ENCODE measurements around the gene MEMO1. TPM values are rescaled to one million over a fixed set of nuclear protein-coding genes. Genes with fewer than 3 reads are reported as not detected.
"Not testable (repeated sequence)": the region's sequence is repeated elsewhere in the genome, so short reads cannot be mapped to it uniquely, and the experiment has no call there.

The MEMO1 gene
- total and polyA plus RNA-seq, 5 donors: 33.0 to 39.7 (median 37.0) TPM

GRCh38 chr2:31865215-31865614, 145.6 kb downstream of the MEMO1 start:
- Histone ChIP-seq H3K4me1 (ENCODE audit: control insufficient read depth, insufficient read depth, low read length) (no peaks in the 10 kb centered on the region), H3K9me3 (ENCODE audit: control insufficient read depth, low read length) (no peaks in the 10 kb centered on the region), H3K4me3 (ENCODE audit: low read length) (no peak overlapping the region), H3K27ac (ENCODE audit: low read length) (no peak overlapping the region), H3K27me3 (ENCODE audit: control insufficient read depth, insufficient read depth) (no peaks in the 10 kb centered on the region)
- intact Hi-C loops (cut with DNase I): no loop called here
- ATAC-seq: no peak
- no peak for DNase-seq

GRCh38 chr2:31863867-31864266, 146.9 kb downstream of the MEMO1 start:
- no peak overlapping the region for H3K27ac ChIP-seq (ENCODE audit: low read length)
- no peaks in the 10 kb centered on the region for H3K27me3 ChIP-seq (ENCODE audit: control insufficient read depth, insufficient read depth)
- H3K9me3 ChIP-seq (ENCODE audit: control insufficient read depth, low read length): no peaks in the 10 kb centered on the region
- intact Hi-C loops (cut with DNase I): no loop called here
- 97% methylated on average over 3 of the region's 3 CpGs for WGBS
- no peak for DNase-seq
- no peak overlapping the region for H3K4me3 ChIP-seq (ENCODE audit: low read length)
- ATAC-seq: no peak
- no peaks in the 10 kb centered on the region for H3K4me1 ChIP-seq (ENCODE audit: control insufficient read depth, insufficient read depth, low read length)

- 93% methylated on average over 9 of the region's 9 CpGs for WGBS
- H3K9me3 ChIP-seq (ENCODE audit: control insufficient read depth, low read length); H3K27me3 ChIP-seq (ENCODE audit: control insufficient read depth, insufficient read depth); DNase-seq; H3K27ac ChIP-seq (ENCODE audit: low read length); ATAC-seq; H3K4me3 ChIP-seq (ENCODE audit: low read length); H3K4me1 ChIP-seq (ENCODE audit: control insufficient read depth, insufficient read depth, low read length); intact Hi-C loops (cut with DNase I): not testable (repeated sequence)
These were observed 147.7 kb downstream of the MEMO1 start for GRCh38 chr2:31863015-31863656.

DNA sequence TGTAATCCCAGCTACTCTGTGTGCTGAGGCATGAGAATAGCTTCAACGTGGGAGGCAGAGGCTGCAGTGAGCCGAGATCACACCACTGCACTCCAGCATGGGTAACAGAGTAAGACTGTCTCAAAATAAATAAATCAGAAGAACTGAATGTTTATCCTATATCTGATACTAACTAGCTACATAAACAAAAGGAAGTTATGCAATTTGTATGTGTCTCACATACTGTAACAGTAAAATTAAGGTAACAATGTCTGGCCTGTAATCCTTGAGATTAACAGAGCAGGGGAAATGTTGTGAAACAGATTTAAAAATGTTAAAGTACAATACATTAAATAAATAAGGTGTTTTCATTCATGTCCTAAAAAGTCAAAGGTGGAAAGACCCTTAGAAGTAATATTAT, 150.8 kb downstream of the MEMO1 start:
- 86% methylated on average over 2 of the region's 2 CpGs for WGBS
- no peak overlapping the region for H3K27ac ChIP-seq (ENCODE audit: low read length)
- no peaks in the 10 kb centered on the region for H3K27me3 ChIP-seq (ENCODE audit: control insufficient read depth, insufficient read depth)
- DNase-seq (no peak), ATAC-seq (no peak)
- H3K4me1 ChIP-seq (ENCODE audit: control insufficient read depth, insufficient read depth, low read length): no peaks in the 10 kb centered on the region
- H3K9me3 ChIP-seq (ENCODE audit: control insufficient read depth, low read length): no peaks in the 10 kb centered on the region
- intact Hi-C loops (cut with DNase I): no loop called here
- H3K4me3 ChIP-seq (ENCODE audit: low read length): no peak overlapping the region

DNA sequence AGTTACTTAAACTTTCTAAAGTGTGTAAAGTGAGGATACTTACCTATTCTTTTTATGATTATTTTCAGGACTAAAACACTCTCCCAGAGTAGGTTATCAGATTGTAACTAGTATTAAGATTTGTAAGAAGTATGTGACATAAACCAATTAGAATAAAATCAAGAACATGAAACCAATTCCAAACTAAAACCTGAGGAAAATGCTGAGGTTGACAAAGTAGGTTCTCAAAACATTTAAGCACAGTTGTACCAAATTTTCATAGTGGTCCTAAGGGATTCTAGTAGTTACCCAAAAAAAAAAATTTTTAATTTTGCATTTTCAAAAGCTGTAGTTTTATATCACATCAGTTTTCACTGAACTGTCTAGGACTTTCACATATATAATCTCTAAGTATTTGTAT, 157.3 kb downstream of the MEMO1 start:
- Histone ChIP-seq H3K9me3 (ENCODE audit: control insufficient read depth, low read length) (no peaks in the 10 kb centered on the region), H3K4me1 (ENCODE audit: control insufficient read depth, insufficient read depth, low read length) (no peaks in the 10 kb centered on the region), H3K4me3 (ENCODE audit: low read length) (no peak overlapping the region), H3K27me3 (ENCODE audit: control insufficient read depth, insufficient read depth) (no peaks in the 10 kb centered on the region), H3K27ac (ENCODE audit: low read length) (no peak overlapping the region)
- intact Hi-C loops (cut with DNase I): no loop called here
- DNase-seq (no peak), ATAC-seq (no peak)

DNA sequence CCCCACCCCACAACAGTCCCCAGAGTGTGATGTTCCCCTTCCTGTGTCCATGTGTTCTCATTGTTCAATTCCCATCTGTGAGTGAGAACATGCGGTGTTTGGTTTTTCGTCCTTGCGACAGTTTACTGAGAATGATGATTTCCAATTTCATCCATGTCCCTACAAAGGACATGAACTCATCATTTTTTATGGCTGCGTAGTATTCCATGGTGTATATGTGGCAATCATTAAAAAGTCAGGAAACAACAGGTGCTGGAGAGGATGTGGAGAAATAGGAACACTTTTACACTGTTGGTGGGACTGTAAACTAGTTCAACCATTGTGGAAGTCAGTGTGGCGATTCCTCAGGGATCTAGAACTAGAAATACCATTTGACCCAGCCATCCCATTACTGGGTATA, 168.7 kb downstream of the MEMO1 start:
- intact Hi-C loops (cut with DNase I); H3K27ac ChIP-seq (ENCODE audit: low read length); H3K4me1 ChIP-seq (ENCODE audit: control insufficient read depth, insufficient read depth, low read length); ATAC-seq; H3K27me3 ChIP-seq (ENCODE audit: control insufficient read depth, insufficient read depth); H3K4me3 ChIP-seq (ENCODE audit: low read length); DNase-seq; H3K9me3 ChIP-seq (ENCODE audit: control insufficient read depth, low read length): not testable (repeated sequence)
- WGBS: 94% methylated on average over 4 of the region's 5 CpGs

- no peaks in the 10 kb centered on the region for H3K27me3 ChIP-seq (ENCODE audit: control insufficient read depth, insufficient read depth)
- H3K4me1 ChIP-seq (ENCODE audit: control insufficient read depth, insufficient read depth, low read length): no peaks in the 10 kb centered on the region
- DNase-seq (no peak), ATAC-seq (no peak)
- intact Hi-C loops (cut with DNase I): no loop called here
- no peak overlapping the region for H3K4me3 ChIP-seq (ENCODE audit: low read length)
- 62% methylated on average over 1 of the region's 1 CpG for WGBS
- H3K27ac ChIP-seq (ENCODE audit: low read length): no peak overlapping the region
- H3K9me3 ChIP-seq (ENCODE audit: control insufficient read depth, low read length): no peaks in the 10 kb centered on the region
These were observed 175.4 kb downstream of the MEMO1 start for GRCh38 chr2:31835450-31835849.

DNA sequence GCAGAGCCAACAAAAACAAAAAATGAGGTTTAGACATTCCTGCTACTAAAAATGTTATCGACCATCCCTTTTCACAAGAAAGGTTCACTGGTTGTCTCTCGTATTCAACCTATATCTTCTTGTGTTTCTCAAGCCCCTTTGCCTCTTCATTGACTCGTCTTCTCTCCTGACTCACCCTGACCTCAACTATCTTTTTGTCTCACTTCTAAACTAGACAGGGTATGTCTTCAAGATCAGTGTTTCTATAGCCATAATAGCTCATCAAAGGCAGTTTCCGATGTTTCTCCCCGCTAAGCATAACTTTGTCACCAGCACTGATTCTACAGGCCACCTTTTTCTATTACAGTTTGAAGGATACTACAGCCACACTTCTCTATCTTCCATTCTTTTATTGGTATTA, 178.4 kb downstream of the MEMO1 start:
- DNase-seq (no peak), ATAC-seq (no peak)
- 92% methylated on average over 5 of the region's 5 CpGs for WGBS
- Histone ChIP-seq H3K4me1 (ENCODE audit: control insufficient read depth, insufficient read depth, low read length) (no peaks in the 10 kb centered on the region), H3K27me3 (ENCODE audit: control insufficient read depth, insufficient read depth) (no peaks in the 10 kb centered on the region), H3K4me3 (ENCODE audit: low read length) (no peak overlapping the region), H3K27ac (ENCODE audit: low read length) (no peak overlapping the region), H3K9me3 (ENCODE audit: control insufficient read depth, low read length) (no peaks in the 10 kb centered on the region)
- intact Hi-C loops (cut with DNase I): no loop called here

GRCh38 chr2:31831585-31831984, 179.2 kb downstream of the MEMO1 start:
- WGBS: 96% methylated on average over 2 of the region's 2 CpGs
- no peak for DNase-seq
- intact Hi-C loops (cut with DNase I): no loop called here

DNA sequence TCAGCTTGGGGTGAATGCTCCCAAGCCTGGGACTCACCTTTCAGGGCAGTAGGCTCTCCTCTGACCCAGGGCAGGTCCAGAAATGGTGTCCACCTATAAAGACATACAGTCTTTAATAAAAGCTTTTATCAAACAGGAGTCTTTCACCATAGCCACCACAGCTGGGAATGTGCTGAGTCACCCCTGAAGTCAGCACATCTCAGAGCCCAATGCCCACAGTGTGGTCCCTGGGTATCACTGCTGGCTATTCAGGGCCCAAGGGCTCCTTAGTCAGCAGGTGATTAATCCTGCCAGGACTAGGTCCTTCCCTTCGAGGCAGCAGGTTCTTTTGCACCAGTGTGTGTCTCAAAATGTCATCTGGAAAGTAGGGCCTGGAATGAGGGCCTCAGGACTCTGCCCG, 181.9 kb downstream of the MEMO1 start:
- 79% methylated on average over 2 of the region's 2 CpGs for WGBS
- ATAC-seq: no peak
- intact Hi-C loops (cut with DNase I): no loop called here

More at GRCh38 chr2:31831585-31831984, 179.2 kb downstream of the MEMO1 start:
- Histone ChIP-seq H3K9me3 (ENCODE audit: control insufficient read depth, low read length) (no peaks in the 10 kb centered on the region), H3K27me3 (ENCODE audit: control insufficient read depth, insufficient read depth) (no peaks in the 10 kb centered on the region), H3K4me3 (ENCODE audit: low read length) (no peak overlapping the region), H3K4me1 (ENCODE audit: control insufficient read depth, insufficient read depth, low read length) (no peaks in the 10 kb centered on the region), H3K27ac (ENCODE audit: low read length) (no peak overlapping the region)
- ATAC-seq: no peak

DNA sequence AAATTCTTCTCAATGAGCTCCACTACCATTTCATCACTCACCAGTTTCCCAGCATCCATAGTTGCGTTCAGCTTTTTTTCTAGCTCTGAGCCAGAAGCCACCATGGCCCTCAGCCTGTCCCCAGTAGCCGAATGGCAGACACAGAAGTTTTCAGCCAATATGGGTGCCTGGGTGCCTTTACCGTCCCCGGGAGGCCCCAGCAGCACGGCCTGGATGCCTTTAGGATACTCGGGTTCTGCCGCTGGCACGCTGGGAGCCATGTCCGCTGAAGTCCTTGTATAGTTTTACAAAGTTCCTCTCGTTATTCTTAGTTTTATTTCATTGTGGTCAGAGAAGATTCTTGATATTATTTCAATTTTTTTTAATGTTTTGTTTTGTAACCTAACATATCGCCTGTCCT, 187.2 kb downstream of the MEMO1 start:
- Histone ChIP-seq H3K27ac (ENCODE audit: low read length) (no peak overlapping the region), H3K4me3 (ENCODE audit: low read length) (no peak overlapping the region), H3K27me3 (ENCODE audit: control insufficient read depth, insufficient read depth) (no peaks in the 10 kb centered on the region), H3K9me3 (ENCODE audit: control insufficient read depth, low read length) (peaks cover 3% of the 10 kb centered on the region), H3K4me1 (ENCODE audit: control insufficient read depth, insufficient read depth, low read length) (no peaks in the 10 kb centered on the region)
- no peak for DNase-seq
- ATAC-seq: no peak
- intact Hi-C loops (cut with DNase I): no loop called here
- 93% methylated on average over 11 of the region's 11 CpGs for WGBS

More for the DNA sequence above, 181.9 kb downstream of the MEMO1 start:
- no peak for DNase-seq
- Histone ChIP-seq H3K27ac (ENCODE audit: low read length) (no peak overlapping the region), H3K4me3 (ENCODE audit: low read length) (no peak overlapping the region), H3K9me3 (ENCODE audit: control insufficient read depth, low read length) (no peaks in the 10 kb centered on the region), H3K27me3 (ENCODE audit: control insufficient read depth, insufficient read depth) (no peaks in the 10 kb centered on the region), H3K4me1 (ENCODE audit: control insufficient read depth, insufficient read depth, low read length) (no peaks in the 10 kb centered on the region)

DNA sequence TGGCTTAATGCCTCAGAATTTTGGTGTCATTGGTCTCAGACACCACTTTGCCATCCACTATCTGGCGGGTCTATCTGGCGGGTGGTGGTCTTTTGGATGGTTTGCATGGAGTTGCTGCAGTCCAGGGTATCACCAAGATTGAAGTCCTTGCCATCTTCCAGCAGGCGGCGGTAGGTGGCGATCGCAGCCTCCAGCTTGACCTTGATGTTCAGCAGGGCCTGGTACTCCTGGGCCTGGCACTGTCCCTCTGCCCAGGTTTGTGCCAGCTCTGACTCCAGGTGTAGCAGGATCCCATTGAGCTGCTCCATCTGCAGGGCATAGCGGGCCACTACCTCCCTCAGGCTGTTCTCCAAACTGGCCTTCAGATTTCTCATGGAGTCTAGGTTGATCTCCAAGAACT, 188.2 kb downstream of the MEMO1 start:
- no peak overlapping the region for H3K27ac ChIP-seq (ENCODE audit: low read length)
- peaks cover 3% of the 10 kb centered on the region for H3K9me3 ChIP-seq (ENCODE audit: control insufficient read depth, low read length)
- no peak for ATAC-seq
- intact Hi-C loops (cut with DNase I): no loop called here
- DNase-seq: no peak
- WGBS: 92% methylated on average over 7 of the region's 7 CpGs
- H3K4me3 ChIP-seq (ENCODE audit: low read length): no peak overlapping the region
- no peaks in the 10 kb centered on the region for H3K27me3 ChIP-seq (ENCODE audit: control insufficient read depth, insufficient read depth)
- H3K4me1 ChIP-seq (ENCODE audit: control insufficient read depth, insufficient read depth, low read length): no peaks in the 10 kb centered on the region

Measured in right cardiac atrium (tissue), 5 donors.